CD4-positive, alpha-beta T cell (primary cell): ENCODE results near the gene S100P. TPM values are rescaled to one million over a fixed set of nuclear protein-coding genes. Genes with fewer than 3 reads are reported as not detected.

Experiments
- ATAC-seq: fragments of 200-7000 bp; cut with Tn5 transposase; one replicate; pipeline ENCODE4 v1.10.0; 2022; ENCODE audit warnings: mild to moderate bottlenecking; ENCODE audit not compliant: poor library complexity
- CTCF ChIA-PET: fragments of 350-600 bp; sonication (Branson Sonifier 250); formaldehyde crosslinking; loops from one replicate; lab custom pipeline; 2021; ENCODE audit warnings: antibody characterized with exemption, inconsistent platforms; lab: Charles Lee
- POLR2A ChIA-PET: fragments of 350-600 bp; sonication (Branson Sonifier 250); formaldehyde crosslinking; loops from one replicate; lab custom pipeline; 2021; ENCODE audit warnings: antibody characterized with exemption, inconsistent platforms; lab: Charles Lee
- DNase-seq, 14 experiments: peaks; one replicate each; pipeline ENCODE4 v3.0.0-alpha.2; 2013 to 2020; ENCODE audit warnings: mixed read lengths in 2 of 14
- H3K27ac ChIP-seq, 2 donors: one replicate each; pipeline versions ENCODE4 v1.5.1 to v1.7.0; 2013; ENCODE audit warnings: low read length in 2 of 2, low read depth in 1 of 2, mild to moderate bottlenecking in 1 of 2
- H3K27me3 ChIP-seq, 2 experiments: 1 replicate in 1 of 2; 2 replicates in 1 of 2; pipeline versions ENCODE4 v1.6.1 to v1.7.0; 2013; ENCODE audit warnings: low read length in 2 of 2, control low read depth in 1 of 2, mild to moderate bottlenecking in 1 of 2, moderate library complexity in 1 of 2; ENCODE audit not compliant: insufficient read depth in 2 of 2, control insufficient read depth in 1 of 2
- H3K36me3 ChIP-seq: one replicate; pipeline ENCODE4 v1.6.1; 2013; ENCODE audit warnings: low read length, control low read depth; ENCODE audit not compliant: insufficient read depth
- H3K4me1 ChIP-seq: one replicate; pipeline ENCODE4 v1.6.1; 2013; ENCODE audit warnings: low read length, control low read depth; ENCODE audit not compliant: insufficient read depth
- H3K4me3 ChIP-seq: one replicate; pipeline ENCODE4 v1.5.1; 2013; ENCODE audit warnings: mild to moderate bottlenecking, low read length, moderate library complexity
- H3K9me3 ChIP-seq, 2 experiments: 1 replicate in 1 of 2; 2 replicates in 1 of 2; pipeline versions ENCODE4 v1.6.1 to v1.7.0; 2013; ENCODE audit warnings: low read length in 2 of 2, mild to moderate bottlenecking in 2 of 2, control low read depth in 1 of 2, moderate library complexity in 1 of 2; ENCODE audit not compliant: control insufficient read depth in 1 of 2, insufficient read depth in 1 of 2
- H3K27ac Mint-ChIP-seq: one replicate; pipeline ENCODE4 v1.8.0; 2020; ENCODE audit warnings: mixed read lengths
- H3K27me3 Mint-ChIP-seq: one replicate; pipeline ENCODE4 v1.8.0; 2021; ENCODE audit warnings: mixed read lengths
- H3K36me3 Mint-ChIP-seq: one replicate; pipeline ENCODE4 v1.8.0; 2021; ENCODE audit warnings: low read depth, mixed read lengths
- H3K4me1 Mint-ChIP-seq: one replicate; pipeline ENCODE4 v1.8.0; 2021; ENCODE audit warnings: low read depth, mixed read lengths
- H3K4me3 Mint-ChIP-seq: one replicate; pipeline ENCODE4 v1.8.0; 2020; ENCODE audit warnings: mild to moderate bottlenecking, mixed read lengths
- H3K9me3 Mint-ChIP-seq: one replicate; pipeline ENCODE4 v1.8.0; 2020; ENCODE audit warnings: mixed read lengths
- CTCF ChIP-seq: fragments of 200-600 bp; IDR thresholded peaks from one replicate; pipeline ENCODE4 v1.8.0; 2022; ENCODE audit warnings: antibody characterized with exemption, mild to moderate bottlenecking
- intact Hi-C, 2 experiments: fragments of 100-400 bp; cut with DNase I in 1 of 2; cut with micrococcal nuclease in 1 of 2; formaldehyde crosslinking; loops; one replicate each; pipeline versions ENCODE4 v1.15.1 to v1.9.0; 2023 to 2025; cut with DNase I, micrococcal nuclease
- total RNA-seq, 174 experiments: library from RNA in 2 of 174; stranded (reverse) in 2 of 174; gene quantifications; one replicate each; pipeline ENCODE4 v1.2.3 and lab custom pipeline; 2021 to 2026

S100P gene
- total RNA-seq, 2 experiments from 2014 or later = 0.58 to 2.8 TPM

- intact Hi-C loops = loop anchor here in 1 of 2 experiments (2.0 kb wide), 1 partner anchor 20 kb away; the partner anchor contains the start of gene BLOC1S4
- Histone ChIP-seq H3K4me3 (no peak overlapping the region), H3K4me1 (peaks cover 84% of the 10 kb centered on the region), H3K27ac (peak overlapping the region; percentile 75 to 83), H3K36me3 (peaks cover 3% of the 10 kb centered on the region), H3K9me3 (no peaks in the 10 kb centered on the region), H3K27me3 (no peaks in the 10 kb centered on the region)
- Mint-ChIP-seq H3K36me3 (peaks cover 22% of the 10 kb centered on the region), H3K4me3 (peak overlapping the region; percentile 0), H3K9me3 (no peaks in the 10 kb centered on the region), H3K4me1 (peaks cover 78% of the 10 kb centered on the region), H3K27me3 (no peaks in the 10 kb centered on the region), H3K27ac (peak overlapping the region; percentile 89)
- CTCF ChIA-PET = interaction anchor here (1.2 to 2.1 kb wide), 3 partner anchors 12 to 176 kb away, joined by 3 to 24 read pairs (median 4); partner anchors contain the start of gene MRFAP1L1
- ATAC-seq = no peak
- no peak for DNase-seq
- POLR2A ChIA-PET = interaction anchor here (1.0 to 4.7 kb wide), 13 partner anchors 9 to 371 kb away, joined by 3 to 167 read pairs (median 9); partner anchors contain the start of genes BLOC1S4, GRPEL1, MRFAP1 and MRFAP1L1
- no peak for TF ChIP-seq CTCF
Measured at GRCh38 chr4:6697131-6697530, 3.5 kb downstream of the S100P start.

GRCh38 chr4:6699388-6699787 is 5.7 kb downstream of the S100P start:
- ChIA-PET CTCF (interaction anchor here (1.5 to 4.1 kb wide), 3 partner anchors 10 to 24 kb away, joined by 3 to 32 read pairs (median 6); partner anchors contain the start of gene BLOC1S4), POLR2A (interaction anchor here (0.8 to 4.6 kb wide), 7 partner anchors 9 to 58 kb away, joined by 4 to 30 read pairs (median 8); a partner anchor contains a TSS)
- Mint-ChIP-seq H3K36me3 (peaks cover 43% of the 10 kb centered on the region), H3K27ac (peak overlapping the region; percentile 89), H3K27me3 (no peaks in the 10 kb centered on the region), H3K9me3 (no peaks in the 10 kb centered on the region), H3K4me3 (peak overlapping the region; percentile 5), H3K4me1 (peaks cover 69% of the 10 kb centered on the region)
- H3K9me3 ChIP-seq = no peaks in the 10 kb centered on the region
- intact Hi-C loops = loop anchor here in 1 of 2 experiments (1.0 kb wide), 1 partner anchor 25 kb away; a partner anchor contains a TSS
- ATAC-seq = no peak
- no peak for TF ChIP-seq CTCF
- no peaks in the 10 kb centered on the region for H3K27me3 ChIP-seq
- H3K36me3 ChIP-seq = peaks cover 17% of the 10 kb centered on the region
- peak overlapping the region; percentile 3 to 64 for H3K27ac ChIP-seq
- no peak overlapping the region for H3K4me3 ChIP-seq
- peak in 1 of 14 experiments; percentile 46 for DNase-seq
- H3K4me1 ChIP-seq = peaks cover 70% of the 10 kb centered on the region

- H3K27me3 Mint-ChIP-seq = no peaks in the 10 kb centered on the region
- Histone ChIP-seq H3K36me3 (peaks cover 17% of the 10 kb centered on the region), H3K4me3 (no peak overlapping the region), H3K4me1 (peaks cover 67% of the 10 kb centered on the region), H3K27ac (peak overlapping the region; percentile 3 to 64), H3K9me3 (no peaks in the 10 kb centered on the region), H3K27me3 (no peaks in the 10 kb centered on the region)
- ATAC-seq (no peak), DNase-seq (no peak)
- peak overlapping the region; percentile 89 for H3K27ac Mint-ChIP-seq
- TF ChIP-seq CTCF = no peak
- no peaks in the 10 kb centered on the region for H3K9me3 Mint-ChIP-seq
- no peak overlapping the region for H3K4me3 Mint-ChIP-seq
- CTCF ChIA-PET = interaction anchor here (1.5 to 4.1 kb wide), 3 partner anchors 11 to 25 kb away, joined by 3 to 32 read pairs (median 6); partner anchors contain the start of gene BLOC1S4
- intact Hi-C loops = loop anchor here in 1 of 2 experiments (1.0 kb wide), 2 partner anchors 8 to 26 kb away; a partner anchor contains a TSS
- peaks cover 69% of the 10 kb centered on the region for H3K4me1 Mint-ChIP-seq
- POLR2A ChIA-PET = interaction anchor here (0.8 to 4.6 kb wide), 6 partner anchors 9 to 27 kb away, joined by 3 to 30 read pairs (median 9); partner anchors contain the start of gene MRFAP1L1
- peaks cover 48% of the 10 kb centered on the region for H3K36me3 Mint-ChIP-seq
Measured at GRCh38 chr4:6699903-6700302, 6.2 kb downstream of the S100P start.
